ENCODE results near the gene AXIN2.

Gene AXIN2

GRCh38 chr17:65583921-65584603, 22.6 kb upstream of the AXIN2 start:
- peak in 36 of 56 donors; percentile 2 to 79 (median 26) for DNase-seq

GRCh38 chr17:65576939-65577338, 15.5 kb upstream of the AXIN2 start:
- DNase-seq = no peak

- no peak for DNase-seq
These were observed 11.8 kb upstream of the AXIN2 start for GRCh38 chr17:65573282-65573602.

- DNase-seq = no peak
These were observed 11.3 kb upstream of the AXIN2 start for GRCh38 chr17:65572581-65573281.

DNA sequence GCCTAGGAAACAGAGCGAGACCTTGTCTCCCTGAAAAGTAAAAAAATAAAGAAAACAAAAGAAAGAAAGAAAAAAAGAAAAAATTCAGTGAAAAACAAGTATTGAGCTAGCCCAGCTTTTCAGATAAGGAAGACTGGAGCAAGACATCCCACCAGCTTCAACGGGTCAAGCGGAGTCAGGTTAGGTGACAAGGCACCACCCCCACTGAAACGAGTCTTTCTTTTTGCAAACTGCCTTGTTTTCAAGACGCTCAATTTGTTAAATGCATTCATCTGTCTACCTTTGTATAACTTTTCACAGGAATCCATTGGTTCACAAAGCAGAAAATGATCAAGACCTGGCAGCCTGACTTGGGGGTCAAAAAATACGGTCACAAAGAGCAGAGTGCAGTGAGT, 10.7 kb upstream of the AXIN2 start:
- no peak for DNase-seq

GRCh38 chr17:65568918-65569317, 7.5 kb upstream of the AXIN2 start:
- no peak for DNase-seq

DNA sequence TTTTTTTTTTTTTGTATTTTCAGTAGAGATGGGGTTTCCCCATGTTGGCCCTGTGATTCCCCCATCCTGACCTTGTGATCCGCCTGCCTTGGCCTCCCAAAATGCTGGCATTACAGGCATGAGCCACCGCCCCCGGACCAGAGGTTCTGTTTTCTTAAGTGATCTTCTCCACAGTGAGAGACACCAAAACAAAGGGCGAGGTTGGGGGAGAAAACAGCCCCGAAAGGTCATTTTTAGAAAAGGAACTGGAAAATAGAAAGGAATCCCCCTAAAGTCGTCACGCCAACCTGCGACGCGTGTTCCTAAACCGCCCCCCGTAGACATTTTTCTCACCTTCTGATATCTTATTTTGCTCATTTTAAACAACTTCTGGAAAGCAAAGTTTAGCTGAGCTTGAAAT, 6.1 kb upstream of the AXIN2 start:
- no peak for DNase-seq

DNA sequence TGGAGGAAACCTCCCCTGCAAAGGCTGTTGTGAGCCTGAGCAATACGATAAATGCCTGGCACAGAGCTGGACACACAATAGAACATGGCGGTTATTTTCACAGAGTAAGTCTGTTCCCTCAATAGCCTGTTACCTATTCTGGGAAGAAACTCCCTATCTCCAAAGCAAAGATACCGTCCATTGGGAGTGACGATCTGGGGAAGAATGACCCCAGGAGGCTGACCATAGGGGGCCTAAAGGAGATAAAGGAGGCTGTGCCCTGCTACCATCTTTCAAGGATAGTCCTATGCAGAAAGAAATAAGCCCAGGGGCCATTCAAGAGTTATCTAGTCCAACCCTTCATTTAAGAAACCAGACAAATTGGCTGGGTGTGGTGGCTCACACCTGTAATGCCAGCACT, 4.1 kb upstream of the AXIN2 start:
- DNase-seq = no peak

DNA sequence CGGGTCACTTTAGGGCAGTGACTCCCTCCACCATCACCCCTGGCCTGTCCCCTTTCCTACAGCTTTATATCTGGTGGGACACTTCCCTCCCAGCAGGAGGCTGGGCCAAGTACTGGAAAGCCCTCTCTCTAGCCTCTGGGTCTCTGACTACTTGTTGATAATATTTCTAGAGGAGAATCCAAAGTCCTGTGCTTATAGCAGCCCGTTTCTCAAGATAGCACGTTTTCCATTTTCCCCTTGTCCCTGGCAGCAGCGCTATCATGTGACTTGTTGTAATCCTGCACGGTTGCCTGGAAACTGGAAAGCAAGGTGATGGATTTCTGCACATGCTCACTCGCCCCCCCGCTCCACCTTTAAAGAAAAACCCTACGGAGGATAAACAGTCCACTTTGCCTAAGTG, 3.3 kb upstream of the AXIN2 start:
- DNase-seq = peak in 26 of 56 donors; percentile 7 to 78 (median 34)

DNA sequence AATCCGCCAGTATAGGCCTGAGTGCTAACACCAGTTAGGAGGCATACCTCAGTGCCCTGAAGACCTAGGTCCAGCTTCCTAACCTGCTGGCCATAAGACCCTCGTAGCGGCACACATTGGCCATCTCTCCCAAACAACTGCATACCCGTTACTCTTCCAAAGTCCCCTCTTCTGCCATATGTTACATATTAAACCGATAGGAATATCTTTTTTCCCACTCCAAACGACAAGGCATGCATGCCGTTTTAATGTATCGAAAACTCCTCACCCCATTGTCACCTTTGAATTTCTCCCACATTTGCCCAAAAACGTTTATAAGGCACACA, 721 bp upstream of the AXIN2 start:
- no peak for DNase-seq

GRCh38 chr17:65560628-65561451, 608 bp downstream of the AXIN2 start:
- peak in 49 of 56 donors; percentile 21 to 82 (median 54) for DNase-seq

DNA sequence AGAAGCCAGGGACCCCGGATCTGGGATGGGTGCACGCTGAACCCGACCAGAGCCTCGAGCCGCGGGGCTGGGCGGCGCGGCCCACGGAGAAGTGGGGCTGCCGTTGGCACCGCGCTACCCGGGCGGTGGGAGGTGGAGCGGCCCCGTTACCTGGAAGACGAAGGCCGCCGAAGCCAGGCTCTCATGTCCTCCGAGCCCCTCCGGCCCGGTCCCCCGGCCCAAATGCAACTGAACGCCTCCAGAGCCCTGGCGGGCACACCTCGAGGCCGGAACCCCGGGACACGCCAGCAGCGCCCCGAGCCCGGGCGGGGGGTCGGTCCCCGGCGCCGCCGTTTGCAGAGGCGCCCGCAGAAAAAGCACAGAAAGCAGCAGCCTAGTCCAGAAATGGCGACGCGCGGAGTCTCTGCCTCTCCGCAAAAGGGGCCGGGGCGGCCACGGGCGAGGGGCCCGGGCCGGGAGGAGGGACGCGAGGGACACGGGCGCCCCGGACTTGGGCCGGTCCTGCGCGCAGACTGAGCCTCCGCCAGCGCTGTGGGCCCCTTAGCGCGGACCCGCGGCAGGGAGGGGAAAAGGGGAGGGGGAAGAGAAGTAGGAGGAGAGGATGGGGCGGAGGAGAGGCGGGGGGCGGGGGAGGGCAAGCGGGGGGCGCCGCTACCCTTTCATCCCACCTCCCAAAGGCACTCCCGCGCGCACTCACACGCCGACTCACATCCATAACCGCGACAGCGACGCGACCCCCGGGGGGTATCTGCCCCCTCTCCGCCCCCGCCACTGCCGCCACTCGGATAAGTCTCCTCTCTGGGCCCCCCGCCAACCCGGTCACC, 1.4 kb downstream of the AXIN2 start:
- DNase-seq = peak in 20 of 56 donors; percentile 8 to 56 (median 21)

DNA sequence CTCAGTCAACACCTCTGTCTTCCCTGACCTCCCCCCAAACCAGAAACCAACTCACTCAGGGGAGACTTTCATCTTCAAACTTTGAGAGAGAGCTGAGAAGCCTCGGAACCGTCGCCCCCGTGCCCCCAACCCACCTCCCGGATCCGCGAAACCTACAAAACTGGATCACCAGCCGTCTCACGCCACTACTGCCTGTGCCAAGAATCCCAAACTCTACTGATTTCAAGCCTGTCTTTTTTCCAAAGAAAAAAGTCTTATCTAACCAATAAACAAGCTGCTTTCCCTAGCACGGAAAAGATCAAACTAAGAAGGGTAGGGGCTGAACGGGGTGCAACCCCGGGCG, 2.0 kb downstream of the AXIN2 start:
- no peak for DNase-seq

- DNase-seq = peak in 1 of 56 donors; percentile 14
These were observed 2.6 kb downstream of the AXIN2 start for GRCh38 chr17:65558683-65559460.

DNA sequence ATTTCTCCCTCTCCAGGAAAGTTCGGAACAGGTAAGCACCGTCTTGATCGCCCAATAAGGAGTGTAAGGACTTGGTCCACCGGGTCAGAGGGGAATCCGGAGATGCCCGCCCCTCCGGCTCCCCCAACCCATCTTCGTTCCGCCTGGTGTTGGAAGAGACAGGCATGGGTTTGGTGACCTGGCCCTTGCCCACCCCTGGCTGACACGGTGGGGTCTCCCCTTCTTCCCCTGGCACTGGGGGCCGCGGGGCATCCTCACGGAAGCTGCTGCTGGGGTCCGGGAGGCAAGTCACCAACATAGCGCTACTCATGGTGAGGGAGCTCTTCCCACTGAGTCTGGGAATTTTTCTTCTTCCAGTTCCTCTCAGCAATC, 3.2 kb downstream of the AXIN2 start:
- DNase-seq = no peak

DNA sequence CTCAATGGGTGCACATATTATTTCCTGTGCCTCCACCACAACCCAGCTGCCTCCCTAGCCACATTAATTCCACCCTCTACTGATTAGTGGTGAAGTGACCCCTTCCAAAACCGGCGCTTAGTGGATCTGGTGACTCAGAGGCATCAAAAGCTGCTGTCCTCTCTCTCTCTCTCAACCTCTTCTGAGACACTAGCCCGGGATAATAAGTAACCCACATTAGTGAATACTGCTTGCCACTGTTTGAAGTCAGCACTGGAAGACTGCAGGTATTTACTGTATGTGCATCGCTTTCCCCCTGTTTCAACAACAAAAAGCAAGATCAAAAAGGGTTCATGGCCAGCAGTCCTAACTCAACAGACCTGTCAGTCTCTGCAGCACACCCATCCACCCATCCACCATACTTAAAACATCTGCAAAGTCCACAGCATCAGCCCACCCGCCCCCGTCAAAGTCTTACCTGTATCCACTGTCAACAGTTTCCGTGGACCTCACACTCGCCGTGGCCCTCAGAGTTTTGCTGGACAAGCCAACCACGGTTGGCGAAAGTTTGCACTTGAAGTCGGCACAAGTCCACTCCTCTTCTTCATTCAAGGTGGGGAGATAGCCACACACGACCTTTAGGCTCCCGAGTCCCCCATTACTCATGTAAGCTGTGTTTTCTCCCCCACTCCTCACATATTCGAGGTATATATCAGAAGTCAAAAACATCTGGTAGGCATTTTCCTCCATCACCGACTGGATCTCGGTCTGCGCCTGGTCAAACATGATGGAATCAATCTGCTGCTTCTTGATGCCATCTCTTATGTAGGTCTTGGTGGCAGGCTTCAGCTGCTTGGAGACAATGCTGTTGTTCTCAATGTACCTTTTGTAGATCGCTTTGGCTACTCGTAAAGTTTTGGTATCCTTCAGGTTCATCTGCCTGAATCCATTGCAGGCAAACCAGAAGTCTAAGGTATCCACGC, 3.8 kb downstream of the AXIN2 start:
- no peak for DNase-seq

- no peak for DNase-seq
These were observed 4.5 kb downstream of the AXIN2 start for GRCh38 chr17:65556910-65557348.

- DNase-seq = peak in 48 of 56 donors; percentile 14 to 88 (median 48)
These were observed 5.2 kb downstream of the AXIN2 start for GRCh38 chr17:65556014-65556909.

All from nucleus accumbens (tissue), 56 donors.